ENCODE data around the gene ST6GALNAC6.
A peak's percentile ranks its signal among the peaks of the same experiment; 100 is the strongest.
"Not testable (repeated sequence)": the region's sequence is repeated elsewhere in the genome, so short reads cannot be mapped to it uniquely, and the experiment has no call there.

Gene ST6GALNAC6

DNA sequence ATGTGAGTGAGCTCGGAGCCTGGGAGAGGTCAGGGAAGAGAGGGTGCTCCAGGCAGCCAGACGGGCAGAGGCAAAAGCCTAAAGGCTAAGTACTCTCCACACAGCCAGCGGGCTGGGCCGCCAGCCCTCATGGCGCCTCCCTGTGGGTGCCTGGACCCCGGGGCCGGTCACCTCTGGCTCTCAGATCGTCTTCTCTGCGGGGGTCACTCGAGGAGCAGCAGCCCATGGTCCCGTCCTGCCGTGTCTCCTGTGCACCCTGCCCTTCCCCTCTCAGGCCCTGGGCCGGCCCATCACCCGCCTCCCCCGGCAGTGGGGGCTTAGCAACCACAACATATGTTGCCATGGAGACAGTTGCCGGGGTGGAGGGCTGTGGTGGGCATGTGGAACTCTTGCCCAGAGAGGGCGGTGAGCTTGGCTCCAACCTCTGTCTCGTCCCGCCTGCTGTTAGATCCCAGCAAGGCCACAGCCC, 26.1 kb downstream of the ST6GALNAC6 start:
- DNase-seq (ENCODE audit: low spot score), result no peak

DNA sequence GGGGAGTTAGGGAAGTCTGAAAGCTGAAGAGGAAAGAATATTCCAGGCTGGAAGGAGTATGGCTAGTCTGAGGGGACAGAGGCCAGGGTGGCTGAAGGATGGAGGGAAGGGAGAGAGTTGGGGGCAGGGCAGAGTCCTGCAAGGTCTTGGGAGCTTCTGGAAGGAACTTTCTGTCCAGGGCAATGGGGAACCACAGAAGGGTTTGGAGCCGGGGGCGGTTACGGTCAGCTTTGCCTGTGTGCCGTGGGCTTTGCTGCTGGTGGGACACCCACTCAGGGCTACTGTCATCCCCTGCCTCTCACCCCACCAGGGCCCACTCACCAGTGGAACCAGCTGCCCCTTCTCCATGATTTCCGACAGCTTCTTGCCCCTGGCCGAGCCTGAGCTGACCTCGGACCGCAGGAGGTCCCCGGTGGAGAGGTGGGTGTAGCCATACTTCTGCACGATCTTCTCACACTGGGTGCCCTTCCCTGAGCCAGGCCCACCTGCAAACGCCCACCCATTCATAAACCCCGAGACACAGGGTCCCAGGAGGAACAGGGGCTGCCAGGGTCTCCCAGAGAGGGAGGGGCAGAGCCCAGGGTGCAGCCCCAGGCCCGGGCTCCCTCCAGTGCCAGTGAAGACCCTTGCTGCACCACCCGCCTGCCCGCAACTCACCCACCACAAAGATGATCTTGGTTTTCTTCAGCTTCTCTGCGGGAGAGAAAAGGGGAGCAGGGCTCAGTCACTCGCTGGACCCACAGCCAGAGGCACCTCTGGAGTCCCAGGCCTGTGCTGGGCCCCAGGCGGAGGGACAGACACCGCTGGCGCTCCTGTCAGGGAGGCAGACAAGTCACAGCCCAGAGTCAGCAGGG, 26.8 kb downstream of the ST6GALNAC6 start:
- DNase-seq (ENCODE audit: low spot score), result no peak

DNA sequence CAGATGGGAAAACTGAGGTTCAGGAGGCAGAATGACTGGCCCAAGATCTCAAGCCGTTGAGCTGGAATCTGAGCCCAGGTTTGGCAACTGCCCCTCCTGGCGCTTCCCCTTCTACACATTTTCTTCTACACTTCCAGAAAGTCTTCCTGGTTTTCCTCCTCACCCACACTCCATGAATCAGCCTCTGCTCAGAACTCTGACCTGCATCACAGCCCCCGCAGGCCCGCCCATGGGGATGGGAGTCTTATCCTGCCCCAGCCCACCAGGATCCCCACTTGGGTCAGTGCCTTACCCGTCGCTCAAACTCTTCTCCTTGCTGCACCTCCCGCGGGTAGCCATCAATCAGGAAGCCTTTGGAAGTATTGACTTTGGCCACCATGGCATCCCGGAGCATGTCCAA, 27.9 kb downstream of the ST6GALNAC6 start:
- no peak for DNase-seq (ENCODE audit: low spot score)

DNA sequence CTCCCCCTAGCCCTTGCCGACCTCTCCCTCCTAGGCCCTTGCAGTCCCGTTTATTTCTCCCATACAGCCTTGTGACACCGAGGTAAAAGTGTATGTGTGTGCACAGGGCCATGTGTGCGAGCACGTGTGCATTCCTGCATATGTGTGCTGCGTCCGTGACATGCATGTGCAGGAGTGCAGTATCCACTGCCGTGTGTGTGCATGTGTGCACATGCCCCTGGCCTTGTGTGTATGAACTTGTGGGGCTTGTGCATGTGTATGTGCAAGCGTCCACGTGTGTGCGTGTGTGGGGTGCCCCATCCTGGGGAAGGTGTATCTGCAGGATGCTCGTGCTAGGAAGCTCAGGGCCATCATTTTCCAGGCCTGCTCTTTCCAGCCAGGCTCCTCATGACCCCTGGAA, 28.5 kb downstream of the ST6GALNAC6 start:
- no peak for DNase-seq (ENCODE audit: low spot score)

DNA sequence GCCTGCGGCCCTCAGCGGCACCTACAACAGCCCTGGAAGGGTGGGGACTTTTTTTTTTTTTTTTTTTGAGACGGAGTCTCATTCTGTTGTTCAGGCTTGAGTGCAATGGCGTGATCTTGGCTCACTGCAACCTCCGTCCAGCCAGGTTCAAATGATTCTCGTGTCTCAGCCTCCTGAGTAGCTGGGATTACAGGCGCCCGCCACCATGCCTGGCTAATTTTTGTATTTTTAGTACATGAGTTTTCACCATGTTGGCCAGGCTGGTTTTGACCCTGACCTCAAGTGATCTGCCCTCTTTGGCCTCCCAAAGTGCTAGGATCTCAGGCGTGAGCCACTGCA, 29.3 kb downstream of the ST6GALNAC6 start:
- DNase-seq (ENCODE audit: low spot score), result not testable (repeated sequence)

DNA sequence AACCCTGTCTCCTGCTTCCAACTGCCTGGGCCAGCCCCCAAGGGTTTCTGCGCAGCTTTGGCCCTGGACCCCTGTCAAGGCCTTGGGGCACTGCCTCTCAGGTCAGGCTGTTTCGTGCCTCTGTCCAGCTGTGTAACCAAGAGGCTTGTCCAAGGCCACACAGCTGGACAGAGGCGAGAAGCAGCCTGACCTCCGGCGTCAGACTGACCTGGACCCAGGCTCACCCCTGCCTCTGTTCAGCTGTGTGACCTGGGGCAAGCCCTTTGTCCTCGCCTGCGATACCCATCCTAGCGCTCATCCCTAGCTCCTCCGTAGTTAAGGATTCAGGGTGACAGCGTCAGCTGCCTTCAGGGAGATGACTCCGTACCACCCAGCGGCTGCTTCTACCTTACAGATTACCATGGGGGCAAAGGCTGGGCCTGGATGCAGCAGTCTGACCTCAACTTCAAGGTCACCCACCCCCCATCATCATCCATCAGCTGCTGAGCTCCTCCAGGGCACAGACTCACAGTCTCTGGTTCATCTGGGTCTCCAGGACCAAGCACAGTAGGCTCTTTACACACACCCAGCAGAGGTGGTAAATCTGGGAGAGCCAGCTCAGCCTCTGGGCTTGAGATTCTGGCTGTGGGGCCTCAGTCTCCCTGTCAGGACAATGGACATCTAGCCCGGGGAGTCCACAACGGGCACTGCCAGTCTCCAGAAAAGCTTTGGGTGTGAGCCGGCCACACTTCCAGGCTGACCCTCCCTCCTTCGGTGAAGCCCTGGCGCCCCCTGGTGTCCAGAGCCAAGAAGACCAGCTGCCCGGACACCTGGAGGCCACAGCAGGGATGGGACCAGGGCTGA, 29.9 kb downstream of the ST6GALNAC6 start:
- DNase-seq (ENCODE audit: low spot score), result peak; percentile 88

DNA sequence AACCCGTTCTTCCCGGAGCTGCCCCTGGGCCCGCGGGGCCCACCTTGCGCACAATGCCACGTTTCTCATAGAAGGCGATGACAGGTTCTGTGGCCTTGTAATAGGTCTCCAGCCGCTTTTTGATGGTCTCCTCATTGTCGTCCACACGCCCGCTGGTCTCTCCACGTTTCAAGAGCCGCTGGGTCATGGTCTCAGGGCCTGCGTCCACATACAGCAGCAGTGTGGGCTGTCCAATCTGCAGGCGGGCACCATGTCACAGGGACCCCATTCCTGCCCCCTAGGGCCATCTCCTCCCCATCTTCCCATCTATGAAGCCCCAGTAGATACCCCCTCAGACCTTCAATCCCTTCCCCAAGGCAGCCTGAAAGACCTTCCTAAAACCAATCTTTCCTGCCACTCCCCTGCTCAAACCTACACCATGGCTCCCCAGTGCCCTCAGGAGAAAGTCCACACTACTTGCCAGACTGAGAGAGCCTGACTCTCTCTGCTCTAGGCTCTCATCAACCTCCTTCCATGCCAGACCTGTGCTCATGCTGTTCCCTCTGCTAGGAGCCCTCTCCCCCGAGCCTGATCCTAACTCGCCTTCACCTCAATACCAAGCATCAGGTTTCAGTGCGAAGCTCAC, 31.0 kb downstream of the ST6GALNAC6 start:
- no peak for DNase-seq (ENCODE audit: low spot score)

DNA sequence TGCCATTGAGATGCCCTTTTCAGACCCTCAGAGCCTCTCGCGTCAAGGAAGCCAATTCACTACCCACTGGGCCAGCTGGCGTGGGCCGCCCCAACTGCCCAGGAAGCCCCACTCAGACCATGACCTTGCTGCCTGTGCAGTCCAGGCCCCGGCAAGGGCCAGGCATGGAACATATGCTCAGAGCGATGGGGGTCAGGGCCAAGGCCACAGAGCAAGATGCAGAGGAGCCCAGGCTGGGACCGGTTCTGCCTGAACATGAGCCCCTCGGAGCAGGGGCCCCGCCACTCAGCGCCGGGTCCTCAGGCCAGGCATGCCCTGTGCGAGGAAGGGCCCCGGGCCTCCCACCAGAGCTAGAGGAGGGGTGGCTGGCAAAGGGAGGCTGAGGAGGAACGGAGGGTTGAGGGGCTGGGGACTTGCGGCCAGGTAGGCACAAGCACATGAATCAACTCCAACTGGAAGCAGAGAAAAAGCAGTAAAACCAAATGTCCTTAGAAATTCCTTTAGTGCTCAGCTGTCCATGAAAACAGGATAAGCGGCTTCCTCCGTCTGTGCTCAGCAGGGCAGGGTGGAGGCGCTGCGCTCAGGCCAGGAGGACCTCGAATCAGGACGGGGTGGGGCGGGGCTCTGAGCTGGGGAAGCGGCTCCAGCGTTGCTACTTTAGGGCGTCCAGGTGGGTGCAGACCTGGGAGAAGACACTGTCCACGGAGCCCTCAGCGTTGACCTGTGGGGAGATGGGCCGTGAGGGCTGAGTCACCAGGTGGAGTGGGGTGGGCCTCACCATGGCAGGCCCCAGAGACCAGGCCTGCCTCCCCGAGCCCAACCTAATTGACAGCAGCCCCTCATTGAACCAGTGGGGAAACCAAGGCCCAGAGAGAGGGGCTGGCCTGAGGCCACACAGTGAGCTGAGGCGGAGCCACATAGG, 31.8 kb downstream of the ST6GALNAC6 start:
- DNase-seq (ENCODE audit: low spot score), result no peak

DNA sequence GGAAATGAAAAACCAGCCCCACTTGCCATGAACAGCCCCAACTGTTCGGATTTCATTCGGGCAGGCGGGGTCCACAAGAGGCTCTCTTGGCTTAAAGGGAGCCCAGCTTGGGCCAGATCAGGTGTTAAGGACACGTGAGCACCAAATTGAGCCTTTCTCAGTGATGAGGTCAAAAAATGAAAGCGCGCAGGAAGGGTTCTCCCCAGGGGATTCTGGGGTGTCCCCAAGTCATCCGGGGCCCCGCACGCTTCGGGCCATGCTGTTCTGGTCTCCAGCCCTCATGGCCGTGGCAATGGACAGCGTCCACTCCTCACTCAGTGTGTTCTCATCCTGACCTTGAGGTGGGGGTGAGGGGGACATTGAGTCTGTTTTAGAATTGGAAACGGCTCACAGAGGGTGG, 32.9 kb downstream of the ST6GALNAC6 start:
- no peak for DNase-seq (ENCODE audit: low spot score)

DNA sequence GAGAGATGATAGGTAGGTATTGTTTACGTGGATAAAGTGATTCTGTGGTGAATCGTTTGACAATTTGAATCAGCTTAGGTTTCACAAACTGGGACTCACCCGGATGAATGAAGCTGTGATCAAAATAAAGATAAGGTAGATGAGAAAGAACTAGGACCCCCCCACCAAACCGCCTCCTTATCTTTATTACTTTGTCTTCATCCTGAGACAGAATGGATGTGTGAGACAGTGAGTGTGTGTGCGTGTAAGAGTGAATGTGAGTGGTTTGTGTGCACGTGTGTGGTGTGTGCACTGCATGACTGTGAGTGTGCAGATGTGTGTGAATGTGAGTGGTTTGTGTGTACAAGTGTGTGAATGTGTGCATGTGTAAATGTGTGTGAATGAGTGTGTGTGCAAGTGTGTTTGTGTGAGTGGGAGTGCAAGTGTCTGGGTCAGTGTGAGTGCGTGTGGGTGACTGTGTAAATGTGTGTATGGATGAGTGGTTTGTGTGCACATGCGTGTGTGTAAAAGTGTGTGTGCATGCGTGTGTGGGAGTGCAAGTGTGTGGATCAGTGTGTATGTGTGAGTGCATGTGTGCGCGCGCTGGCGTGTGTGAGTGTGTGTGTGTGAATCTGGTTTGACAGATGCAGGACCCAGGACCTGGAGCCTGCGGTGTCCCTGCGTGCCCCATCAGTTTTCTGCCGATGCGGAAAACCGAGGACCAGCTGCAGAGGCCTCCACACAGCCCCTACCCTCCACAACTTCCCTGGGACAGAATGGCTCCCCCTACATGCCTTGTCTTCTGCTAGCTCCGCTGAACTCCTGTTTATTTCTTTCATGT, 33.5 kb downstream of the ST6GALNAC6 start:
- no peak for DNase-seq (ENCODE audit: low spot score)

DNA sequence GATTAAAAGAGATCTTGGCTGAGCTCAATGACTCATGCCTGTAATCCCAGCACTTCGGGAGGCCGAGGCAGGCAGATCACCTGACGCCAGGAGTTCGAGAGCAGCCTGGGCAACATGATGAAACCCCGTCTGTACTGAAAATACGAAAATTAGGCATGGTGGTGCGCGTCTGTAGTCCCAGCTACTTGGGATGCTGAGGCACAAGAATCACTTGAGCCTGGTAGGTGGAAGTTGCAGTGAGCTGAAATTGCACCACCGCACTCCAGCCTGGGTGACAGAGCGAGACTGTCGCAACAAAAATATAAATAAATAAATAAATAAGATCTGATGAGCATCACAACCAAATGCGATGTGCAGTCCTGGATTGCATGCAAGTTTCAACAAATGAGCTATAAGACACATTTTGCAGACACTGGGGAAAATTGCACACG, 36.2 kb downstream of the ST6GALNAC6 start:
- DNase-seq (ENCODE audit: low spot score), result no peak

DNA sequence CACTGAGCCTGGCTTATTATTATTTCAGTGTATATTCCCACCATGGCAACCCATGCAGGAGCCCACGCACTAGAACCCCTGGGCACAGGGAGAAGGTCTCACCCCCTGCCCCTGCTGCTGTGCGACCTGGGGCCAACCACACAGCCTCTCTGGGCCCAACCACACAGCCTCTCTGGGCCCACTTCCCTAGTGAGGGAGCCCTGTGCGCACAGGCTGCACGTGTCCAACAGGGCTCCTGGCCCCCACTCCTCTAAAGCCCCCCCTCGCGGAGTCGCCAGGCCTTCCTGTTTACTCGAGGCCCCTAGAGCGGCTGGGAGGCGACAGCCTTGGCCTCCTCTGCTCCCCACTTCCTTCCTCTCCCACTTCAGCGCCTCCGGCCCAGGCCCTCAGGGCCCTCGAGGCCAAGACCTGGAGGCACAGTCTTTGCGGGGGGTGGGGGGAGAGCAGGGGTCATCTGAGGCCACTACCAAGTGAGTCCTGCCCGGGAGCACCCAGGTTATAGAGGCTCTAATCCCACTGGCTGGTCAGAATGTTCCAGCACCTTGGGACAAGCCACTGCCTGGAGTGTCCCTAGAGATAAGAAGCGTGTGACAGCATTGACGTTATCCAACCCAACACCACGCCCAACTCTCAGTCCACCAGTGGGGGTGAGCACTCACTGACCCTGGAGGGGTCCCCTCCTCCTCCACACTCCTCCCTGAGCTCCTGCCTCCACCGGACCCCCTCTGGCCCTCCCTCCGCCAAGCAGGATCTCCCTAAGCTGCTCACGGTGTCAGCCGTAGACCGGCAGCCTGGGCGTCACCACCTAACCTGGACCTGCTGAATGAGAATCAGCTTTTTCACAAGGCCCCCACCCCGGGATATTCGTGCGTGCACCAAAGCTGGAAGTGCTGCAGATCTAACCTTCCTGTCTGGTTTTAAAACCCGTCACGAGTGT, 37.1 kb downstream of the ST6GALNAC6 start:
- no peak for DNase-seq (ENCODE audit: low spot score)

DNA sequence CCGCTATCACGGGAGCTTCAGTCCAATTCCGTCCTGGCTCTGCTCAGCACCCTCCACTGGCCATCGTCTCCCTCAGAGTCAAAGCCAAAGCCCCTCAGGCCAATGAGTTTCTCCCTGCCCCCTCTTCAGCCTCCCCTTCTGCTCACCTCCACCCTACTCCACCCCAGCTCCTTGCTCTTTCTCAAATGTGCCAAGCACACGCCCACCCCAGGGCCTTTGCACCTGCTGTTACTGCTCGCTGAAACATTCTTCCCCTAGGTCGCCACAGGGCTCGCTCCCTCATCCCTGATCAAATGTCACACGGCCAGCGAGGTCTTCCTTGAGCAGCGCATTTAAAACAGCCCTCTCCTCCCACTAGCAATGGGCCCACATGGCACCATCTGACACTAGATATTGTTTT, 38.6 kb downstream of the ST6GALNAC6 start:
- DNase-seq (ENCODE audit: low spot score), result no peak

DNA sequence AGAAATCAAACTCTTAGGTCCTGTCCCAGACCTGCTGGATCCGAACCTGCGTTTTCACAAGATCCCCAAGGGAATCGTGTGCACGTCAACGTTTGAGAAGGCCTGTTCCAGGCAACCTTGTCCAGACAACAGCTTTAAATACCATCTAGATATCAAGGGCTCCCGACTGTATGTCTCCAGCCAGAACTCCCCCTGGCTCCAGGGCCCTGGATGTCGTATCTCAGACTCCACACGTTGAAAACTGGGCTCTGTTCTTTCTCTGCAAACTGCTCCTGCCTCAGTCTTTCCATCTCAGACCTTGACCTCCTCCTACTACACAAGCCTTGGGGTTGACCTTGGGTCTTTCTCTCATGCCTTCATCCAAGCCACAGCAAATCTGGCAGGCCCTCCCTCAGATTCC, 39.1 kb downstream of the ST6GALNAC6 start:
- no peak for DNase-seq (ENCODE audit: low spot score)

DNA sequence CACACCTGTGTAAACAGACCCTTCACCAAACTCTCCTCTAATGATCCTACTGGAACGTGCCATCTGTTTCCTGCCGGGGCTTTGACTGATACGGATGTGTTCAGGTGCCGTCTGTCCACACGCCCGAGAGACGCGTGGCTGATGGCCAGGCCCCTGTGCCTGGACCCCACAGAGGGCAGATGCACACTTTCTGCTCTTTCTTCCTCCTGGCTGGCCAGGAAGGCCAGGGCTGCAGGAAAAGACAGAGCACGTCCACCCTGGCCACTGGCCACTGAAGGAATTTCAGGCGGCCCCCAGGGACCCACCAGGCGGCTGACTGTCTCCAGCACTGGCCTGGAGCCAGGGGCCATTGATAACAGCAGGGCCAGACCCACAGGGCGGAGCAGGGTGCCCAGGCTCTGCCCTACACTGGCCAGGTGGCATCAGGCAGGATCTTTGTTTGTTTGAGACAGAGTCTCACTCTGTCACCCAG, 41.3 kb downstream of the ST6GALNAC6 start:
- peak; percentile 59 for DNase-seq (ENCODE audit: low spot score)

DNA sequence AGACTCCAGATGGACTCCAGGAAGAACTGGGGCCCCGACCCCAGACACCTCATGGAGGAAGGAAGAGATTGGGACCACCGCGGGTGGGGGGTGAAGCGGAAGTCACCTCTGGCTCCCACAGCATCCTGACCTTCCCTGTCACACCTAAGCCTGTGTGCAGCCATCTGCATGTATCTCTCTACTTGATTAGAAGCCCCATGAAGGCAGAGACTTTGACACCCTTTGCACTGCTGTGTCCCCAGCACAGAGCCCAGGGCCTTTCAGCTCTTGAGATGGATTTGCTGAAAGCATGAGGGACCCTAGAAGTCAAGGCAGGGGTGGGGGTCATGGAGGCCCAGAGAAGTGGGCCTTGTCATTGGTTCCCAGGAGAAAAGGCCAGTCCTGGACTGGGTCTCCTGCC, 42.1 kb downstream of the ST6GALNAC6 start:
- DNase-seq (ENCODE audit: low spot score), result no peak

DNA sequence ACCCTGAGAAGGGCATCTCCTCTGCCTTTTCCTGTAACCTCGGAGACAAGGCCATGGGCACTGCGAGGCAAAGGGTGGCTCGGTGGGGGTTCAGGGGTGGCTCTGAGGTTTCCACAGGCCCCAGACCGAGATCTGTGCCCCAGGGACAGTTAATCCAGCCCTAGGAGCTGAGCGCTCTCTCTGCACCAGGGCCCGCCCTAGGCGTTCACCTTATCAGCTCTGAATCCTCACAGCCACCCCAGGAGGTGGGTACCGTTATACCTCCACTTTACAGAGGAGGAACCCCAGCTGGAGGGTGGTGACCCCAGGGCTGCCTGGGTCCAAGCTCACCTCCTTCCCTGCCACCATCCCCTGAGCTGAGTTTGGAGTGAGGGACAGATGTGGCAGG, 42.7 kb downstream of the ST6GALNAC6 start:
- peak; percentile 75 for DNase-seq (ENCODE audit: low spot score)

DNA sequence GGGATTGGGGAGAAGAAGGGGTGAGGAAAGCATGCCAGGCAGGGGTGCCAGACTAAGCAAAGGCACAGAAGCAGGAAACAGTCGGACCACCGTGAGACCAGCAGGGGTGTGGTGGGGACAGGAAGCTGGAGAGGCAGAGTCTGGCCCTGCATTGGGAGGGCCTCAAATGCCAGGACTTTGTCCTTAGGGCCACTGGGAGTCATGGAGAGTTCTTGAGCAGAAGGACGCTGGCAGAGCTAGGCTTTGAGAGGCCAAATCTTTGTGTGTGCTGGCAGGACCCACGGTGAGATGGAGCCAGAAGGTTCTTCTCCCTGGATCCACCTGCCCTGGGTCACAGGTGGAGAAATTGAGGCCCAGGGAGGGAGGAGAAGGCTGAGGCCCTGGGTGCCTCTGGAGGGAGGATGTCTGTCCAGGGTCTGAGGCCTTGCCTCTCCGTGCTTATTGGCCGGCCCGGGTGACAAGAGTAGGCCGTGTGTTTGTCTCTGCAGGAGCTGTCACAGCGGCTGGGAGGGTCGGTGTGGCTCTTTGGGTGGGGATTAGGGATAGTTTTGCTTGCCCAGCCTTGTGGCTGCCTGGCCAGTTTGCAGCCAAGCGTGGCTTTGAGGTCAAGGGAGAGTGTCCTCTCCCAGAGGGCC, 43.2 kb downstream of the ST6GALNAC6 start:
- DNase-seq (ENCODE audit: low spot score), result no peak

DNA sequence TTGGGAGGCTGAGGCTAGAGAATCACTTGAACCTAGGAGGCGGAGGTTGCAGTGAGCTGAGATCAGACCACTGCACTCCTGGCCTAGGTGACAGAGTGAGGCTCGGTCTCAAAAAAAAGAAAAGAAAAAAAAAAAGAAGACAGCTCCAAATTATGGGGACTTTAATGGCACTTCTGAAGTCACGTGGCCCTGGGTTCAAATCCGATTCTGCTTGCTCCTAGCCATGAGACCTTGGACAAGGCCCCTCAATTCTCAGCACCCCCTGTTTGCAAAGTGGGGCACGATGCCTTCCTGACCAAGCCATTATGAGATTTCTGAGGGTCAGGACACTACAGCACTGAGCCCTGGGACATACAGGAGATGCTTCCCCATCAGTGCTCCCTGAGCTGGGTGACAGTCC, 43.9 kb downstream of the ST6GALNAC6 start:
- DNase-seq (ENCODE audit: low spot score), result no peak

Data from hematopoietic multipotent progenitor cell treated with erythropoietin and hydrocortisone succinate and interleukin-3 and kit ligand, for 15 days (in vitro differentiated cells).